H1 (cell line): ENCODE measurements around the gene WDR1. TPM values are rescaled to one million over a fixed set of nuclear protein-coding genes. Genes with fewer than 3 reads are reported as not detected.

Experiments used
- CTCF ChIA-PET: fragments of 300-600 bp; sonication (Branson Sonifier 250); formaldehyde crosslinking; loops from one replicate; lab custom pipeline; 2021; ENCODE audit not compliant: partially characterized antibody; lab: Charles Lee
- POLR2A ChIA-PET: fragments of 300-600 bp; sonication (Branson Sonifier 250); formaldehyde crosslinking; loops from one replicate; lab custom pipeline; 2021; ENCODE audit warnings: inconsistent platforms; ENCODE audit not compliant: partially characterized antibody; lab: Charles Lee
- DNase-seq, 2 experiments: peaks; one replicate each; pipeline versions ENCODE4 v3.0.0 to v3.0.0-alpha.2; 2010 to 2022; ENCODE audit warnings: low spot score in 2 of 2, low read depth in 1 of 2, mixed read lengths in 1 of 2
- FAIRE-seq: peaks from 2 replicates; lab custom pipeline; 2011; peaks lifted over from hg19 to GRCh38; lab: Jason Lieb, UNC
- H2AFZ ChIP-seq: 2 replicates; pipeline ENCODE4 v1.8.1; 2012; ENCODE audit warnings: low read length, inconsistent platforms
- H2AK5ac ChIP-seq: 2 replicates; pipeline ENCODE4 v1.6.1; 2013; ENCODE audit warnings: low read depth, low read length
- H2BK120ac ChIP-seq: replicated peaks from 2 replicates; pipeline ENCODE3; 2013; ENCODE audit warnings: low read depth, low read length, inconsistent platforms
- H2BK12ac ChIP-seq: 2 replicates; pipeline ENCODE4 v1.6.1; 2013; ENCODE audit warnings: low read depth, low read length
- H2BK15ac ChIP-seq: 2 replicates; pipeline ENCODE4 v1.6.1; 2013; ENCODE audit warnings: low read length
- H2BK20ac ChIP-seq: 2 replicates; pipeline ENCODE4 v1.6.1; 2013; ENCODE audit warnings: low read length
- H2BK5ac ChIP-seq: 2 replicates; pipeline ENCODE4 v1.6.1; 2013; ENCODE audit warnings: low read depth, low read length
- H3K14ac ChIP-seq: 2 replicates; pipeline ENCODE4 v1.6.1; 2013; ENCODE audit warnings: inconsistent platforms; ENCODE audit not compliant: insufficient read length
- H3K18ac ChIP-seq: 2 replicates; pipeline ENCODE4 v1.6.1; 2013; ENCODE audit warnings: low read length; ENCODE audit errors: extremely low read depth
- H3K23ac ChIP-seq: 2 replicates; pipeline ENCODE4 v1.6.1; 2013; ENCODE audit warnings: inconsistent platforms; ENCODE audit not compliant: insufficient read length
- H3K23me2 ChIP-seq: 2 replicates; pipeline ENCODE4 v1.6.1; 2013; ENCODE audit warnings: low read depth, low read length
- H3K27ac ChIP-seq: 2 replicates; pipeline ENCODE4 v1.6.1; 2011; ENCODE audit warnings: low read depth, low read length, inconsistent platforms
- H3K27me3 ChIP-seq, 4 experiments: replicated peaks in 1 of 4; 1 replicate in 1 of 4; 2 replicates in 3 of 4; pipeline versions ENCODE4 v1.6.1 to v1.8.1; 2011 to 2013; ENCODE audit warnings: low read length in 3 of 4, mild to moderate bottlenecking in 3 of 4, inconsistent platforms in 2 of 4, mixed read lengths in 2 of 4, moderate library complexity in 1 of 4; ENCODE audit not compliant: control insufficient read depth in 3 of 4, insufficient read depth in 3 of 4; ENCODE audit errors: extremely low read depth in 1 of 4
- H3K36me3 ChIP-seq, 4 experiments: 2 replicates each; pipeline versions ENCODE4 v1.6.1 to v1.8.1; 2011 to 2013; ENCODE audit warnings: mild to moderate bottlenecking in 4 of 4, low read length in 3 of 4, moderate library complexity in 2 of 4, control low read depth in 1 of 4, inconsistent platforms in 1 of 4; ENCODE audit not compliant: insufficient read depth in 4 of 4, control insufficient read depth in 2 of 4
- H3K4ac ChIP-seq: replicated peaks from 2 replicates; pipeline ENCODE3; 2013; ENCODE audit warnings: low read length, low read depth, mixed read lengths, inconsistent platforms; ENCODE audit not compliant: insufficient read length
- H3K4me1 ChIP-seq, 4 experiments: replicated peaks in 1 of 4; 1 replicate in 1 of 4; 2 replicates in 3 of 4; pipeline versions ENCODE4 v1.6.1 to v1.8.1; 2011 to 2013; ENCODE audit warnings: low read length in 3 of 4, inconsistent platforms in 2 of 4, mixed read lengths in 1 of 4; ENCODE audit not compliant: insufficient read depth in 4 of 4, control insufficient read depth in 3 of 4
- H3K4me2 ChIP-seq, 2 experiments: 2 replicates each; pipeline versions ENCODE4 v1.6.1 to v1.8.1; 2011 to 2013; ENCODE audit warnings: low read depth in 2 of 2, low read length in 2 of 2, control low read depth in 1 of 2, inconsistent platforms in 1 of 2, mild to moderate bottlenecking in 1 of 2; ENCODE audit not compliant: insufficient read depth in 1 of 2
- H3K4me3 ChIP-seq, 4 experiments: fragments of 200-600, 300-600 bp in 1 of 4; sonication (generic), shearing (Covaris generic), sonication (Bioruptor Twin) in 1 of 4; 2 replicates each; pipeline versions ENCODE4 v1.5.1 to v1.8.1; 2011 to 2016; ENCODE audit warnings: low read length in 4 of 4, low read depth in 3 of 4, control low read depth in 2 of 4, inconsistent platforms in 2 of 4, mild to moderate bottlenecking in 2 of 4, mixed read lengths in 1 of 4, moderate library complexity in 1 of 4; ENCODE audit not compliant: insufficient read depth in 2 of 4; ENCODE audit errors: extremely low read depth in 1 of 4
- H3K56ac ChIP-seq: replicated peaks from 2 replicates; pipeline ENCODE3; 2013; ENCODE audit warnings: low read depth, mild to moderate bottlenecking, mixed read lengths, low read length, inconsistent platforms; ENCODE audit not compliant: insufficient read length
- H3K79me1 ChIP-seq: 2 replicates; pipeline ENCODE4 v1.6.1; 2013; ENCODE audit warnings: low read depth, low read length, control low read depth
- H3K79me2 ChIP-seq, 2 experiments: 2 replicates each; pipeline versions ENCODE4 v1.6.1 to v1.8.1; 2012 to 2013; ENCODE audit warnings: low read length in 2 of 2, mild to moderate bottlenecking in 2 of 2, inconsistent platforms in 1 of 2; ENCODE audit not compliant: insufficient read depth in 2 of 2, control insufficient read depth in 1 of 2
- H3K9ac ChIP-seq, 4 experiments: replicated peaks in 1 of 4; 1 replicate in 1 of 4; 2 replicates in 3 of 4; pipeline versions ENCODE4 v1.6.1 to v1.8.1; 2011 to 2013; ENCODE audit warnings: low read depth in 3 of 4, low read length in 3 of 4, control low read depth in 2 of 4, mild to moderate bottlenecking in 2 of 4, moderate library complexity in 2 of 4, inconsistent platforms in 1 of 4; ENCODE audit errors: extremely low read depth in 1 of 4
- H3K9me3 ChIP-seq, 2 experiments: 2 replicates each; pipeline versions ENCODE4 v1.6.1 to v1.8.1; 2012 to 2013; ENCODE audit warnings: mild to moderate bottlenecking in 2 of 2, moderate library complexity in 2 of 2, control low read depth in 1 of 2, inconsistent platforms in 1 of 2, low read depth in 1 of 2, low read length in 1 of 2, mixed read lengths in 1 of 2; ENCODE audit not compliant: insufficient read depth in 2 of 2
- H4K20me1 ChIP-seq, 2 experiments: replicated peaks in 1 of 2; 2 replicates each; pipeline versions ENCODE3 to v1.8.1; 2011 to 2013; ENCODE audit warnings: inconsistent platforms in 2 of 2, low read length in 2 of 2, mild to moderate bottlenecking in 1 of 2; ENCODE audit not compliant: insufficient read depth in 2 of 2, control insufficient read depth in 1 of 2
- H4K5ac ChIP-seq: 2 replicates; pipeline ENCODE4 v1.6.1; 2013; ENCODE audit warnings: low read length, low read depth, mixed read lengths, inconsistent platforms; ENCODE audit not compliant: insufficient read length
- H4K8ac ChIP-seq: 2 replicates; pipeline ENCODE4 v1.8.0; 2013; ENCODE audit warnings: mild to moderate bottlenecking, moderate library complexity, low read length, inconsistent platforms; ENCODE audit not compliant: insufficient read depth; ENCODE audit errors: extremely low read depth
- H4K91ac ChIP-seq: replicated peaks from 2 replicates; pipeline ENCODE3; 2013; ENCODE audit warnings: low read length, mixed read lengths, inconsistent platforms; ENCODE audit not compliant: insufficient read length
- ASH2L ChIP-seq: fragments of 200-600, 300-600 bp; sonication (generic); IDR thresholded peaks from one replicate; pipeline ENCODE4 v1.7.1; 2017; ENCODE audit warnings: low read length
- CBX8 ChIP-seq: fragments of 300-800, 300-1000 bp; sonication (generic); IDR thresholded peaks from 2 replicates; pipeline ENCODE4 v1.7.1; 2016; ENCODE audit warnings: low read depth, low read length, borderline replicate concordance
- KDM5A ChIP-seq: fragments of 200-600 bp; IDR thresholded peaks from 2 replicates; pipeline ENCODE4 v1.7.1; 2012; ENCODE audit warnings: mild to moderate bottlenecking, low read length, inconsistent platforms, mixed read lengths
- WGBS, 2 experiments: shearing (Covaris generic) in 1 of 2; methylation state at CpG; one replicate each; pipeline versions ENCODE4 v1.1.6 to v1.1.7; 2013 to 2015; ENCODE audit warnings: low lambda C conversion rate in 2 of 2, mixed read lengths in 2 of 2, inconsistent platforms in 1 of 2, low coverage in 1 of 2, missing lambda C conversion rate in 1 of 2; ENCODE audit not compliant: insufficient replicate concordance in 2 of 2, insufficient coverage in 1 of 2, insufficient read length in 1 of 2; ENCODE audit errors: extremely low coverage in 1 of 2, missing lambda C conversion rate in 1 of 2; 5-methylcytosine and 5-hydroxymethylcytosine counted together
- polyA plus RNA-seq, 7 experiments: library from polyadenylated mRNA; depleted of rRNA in 3 of 7; stranded (reverse) in 5 of 7; unstranded in 2 of 7; fragments of >200 nt in 5 of 7; fragments of 200-250 nt in 2 of 7; gene quantifications; 1 replicate in 5 of 7; 2 replicates in 1 of 7; 4 replicates in 1 of 7; pipeline versions ENCODE4 v1.2.1 to v1.2.3, GENCODE V29; 2011 to 2013; ENCODE audit warnings: missing spikeins in 2 of 7, mixed read lengths in 2 of 7
- total RNA-seq: library from RNA; stranded (reverse); fragmentation: NEBNext Ultra II Directional; extraction: Animal tissue kit (Norgen Biotek cat#: 25700); gene quantifications from 2 replicates; pipeline ENCODE4 v1.2.1, GENCODE V29; 2021
- TF ChIP-seq, protein P1 (sequence below): IDR thresholded peaks from 2 replicates; pipeline ENCODE4 v1.6.1; 2012; ENCODE audit warnings: low read length, inconsistent platforms

Gene WDR1
- total and polyA plus RNA-seq, 2 of the 8 experiments (the other 6 are each of a cell fraction or from before 2014, with no cell fraction given) = 315 to 377 TPM

DNA sequence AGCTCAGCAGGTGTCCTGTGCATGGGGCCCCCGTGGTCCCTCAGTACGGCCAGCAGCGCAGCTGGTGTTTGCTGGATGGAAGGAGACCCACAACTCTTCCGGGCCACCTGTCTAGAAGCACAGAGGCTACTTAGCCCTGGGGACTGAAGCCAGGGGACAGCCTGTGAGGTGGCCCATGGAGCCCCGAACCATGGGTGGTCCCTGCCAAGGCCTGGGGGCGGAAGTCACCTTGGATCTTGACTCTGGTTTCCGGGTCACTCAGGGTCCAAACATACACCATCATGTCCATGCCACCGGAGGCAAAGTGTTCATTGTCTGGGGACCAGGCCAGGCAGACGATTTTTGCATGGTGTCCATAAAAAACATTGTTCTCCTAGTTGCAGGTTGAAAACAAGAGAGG lies 39.5 kb downstream of the WDR1 start:
- H3K36me3 ChIP-seq = peaks cover 48 to 99% (median 82%) of the 10 kb centered on the region in 4 experiments
- no peak overlapping the region for H3K9ac ChIP-seq
- no peak overlapping the region for H2BK20ac ChIP-seq
- no peaks in the 10 kb centered on the region for H3K27me3 ChIP-seq
- H3K4me3 ChIP-seq = no peak overlapping the region
- no peak overlapping the region for H4K91ac ChIP-seq
- H2BK120ac ChIP-seq = no peak overlapping the region
- TF ChIP-seq, protein P1, sequence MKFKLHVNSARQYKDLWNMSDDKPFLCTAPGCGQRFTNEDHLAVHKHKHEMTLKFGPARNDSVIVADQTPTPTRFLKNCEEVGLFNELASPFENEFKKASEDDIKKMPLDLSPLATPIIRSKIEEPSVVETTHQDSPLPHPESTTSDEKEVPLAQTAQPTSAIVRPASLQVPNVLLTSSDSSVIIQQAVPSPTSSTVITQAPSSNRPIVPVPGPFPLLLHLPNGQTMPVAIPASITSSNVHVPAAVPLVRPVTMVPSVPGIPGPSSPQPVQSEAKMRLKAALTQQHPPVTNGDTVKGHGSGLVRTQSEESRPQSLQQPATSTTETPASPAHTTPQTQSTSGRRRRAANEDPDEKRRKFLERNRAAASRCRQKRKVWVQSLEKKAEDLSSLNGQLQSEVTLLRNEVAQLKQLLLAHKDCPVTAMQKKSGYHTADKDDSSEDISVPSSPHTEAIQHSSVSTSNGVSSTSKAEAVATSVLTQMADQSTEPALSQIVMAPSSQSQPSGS = no peak
- TF ChIP-seq KDM5A (no peak), CBX8 (no peak), ASH2L (no peak)
- no peak for FAIRE-seq
- no peak overlapping the region for H3K56ac ChIP-seq
- no peak overlapping the region for H3K14ac ChIP-seq
- H3K27ac ChIP-seq = no peak overlapping the region
- WGBS, 2 experiments = 83% methylated on average over 8 of the region's 9 CpGs; no CpG with 5 or more reads in 1 of the 2 experiments
- H3K23ac ChIP-seq = no peak overlapping the region
- H3K9me3 ChIP-seq = no peaks in the 10 kb centered on the region
- no peak overlapping the region for H2BK15ac ChIP-seq
- H3K18ac ChIP-seq = no peak overlapping the region
- no peaks in the 10 kb centered on the region; a peak in 1 of 4 replicates for H3K79me2 ChIP-seq
- H3K4me1 ChIP-seq = no peaks in the 10 kb centered on the region
- no peak overlapping the region for H2AFZ ChIP-seq
- no peak overlapping the region for H4K8ac ChIP-seq
- no peak overlapping the region for H2AK5ac ChIP-seq
- POLR2A ChIA-PET = interaction anchor here (1.0 to 3.5 kb wide), 4 partner anchors 9 to 40 kb away, joined by 3 to 10 read pairs (median 6); partner anchors contain the start of gene WDR1
- CTCF ChIA-PET = interaction anchor here (1.1 to 3.7 kb wide), 2 partner anchors 12 to 57 kb away, joined by 5 to 16 read pairs; no protein-coding TSS in a partner anchor
- H3K79me1 ChIP-seq = no peaks in the 10 kb centered on the region; the same call in 1 of the 2 replicates
- no peak overlapping the region for H2BK12ac ChIP-seq
- no peak overlapping the region for H4K5ac ChIP-seq
- H3K4ac ChIP-seq = no peak overlapping the region
- H2BK5ac ChIP-seq = no peak overlapping the region
- DNase-seq = no peak
- no peaks in the 10 kb centered on the region for H3K23me2 ChIP-seq
- H3K4me2 ChIP-seq = no peak overlapping the region
- H4K20me1 ChIP-seq = peaks cover 12 to 19% of the 10 kb centered on the region in 2 experiments
